ENCODE data around the gene ATP11A.

DNA sequence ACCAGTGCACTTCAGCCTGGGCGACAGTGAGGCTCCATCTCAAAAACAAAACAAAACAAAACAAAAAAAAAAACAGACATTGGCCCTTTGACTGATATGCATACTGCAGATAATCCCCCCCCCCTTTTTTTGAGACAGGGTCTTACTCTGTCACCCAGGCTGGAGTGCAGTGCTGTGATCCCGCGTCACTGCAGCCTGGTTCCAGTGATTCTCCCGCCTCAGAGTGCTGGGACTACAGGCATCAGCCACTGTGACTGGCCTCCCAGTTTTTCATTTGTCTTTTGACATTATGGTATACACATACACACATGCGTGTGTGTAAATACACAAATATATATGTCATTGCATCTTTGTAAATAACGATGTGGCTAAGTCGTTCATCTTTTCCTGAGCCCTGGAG, 61.8 kb downstream of the ATP11A start:
- TF ChIP-seq EZH2 (optimal IDR thresholded peaks at IDR 0.05; ENCODE audit: low read depth, low read length) = no peak
- TF ChIP-seq CTCF (IDR thresholded peaks at IDR 0.05; ENCODE audit: low read length) = no peak
